GM06990 (cell line): ENCODE measurements around the gene PPP2R1B.

Experiments used
- DNase-seq: peaks from one replicate; pipeline ENCODE4 v3.0.0-alpha.2; 2011; ENCODE audit not compliant: insufficient read length; ENCODE audit errors: extremely low read depth
- H3K27me3 ChIP-seq: replicated peaks from 2 replicates; pipeline ENCODE4 v1.6.0; 2011; ENCODE audit warnings: low read length; ENCODE audit not compliant: control insufficient read depth, insufficient read depth
- H3K36me3 ChIP-seq: 2 replicates; pipeline ENCODE4 v1.5.1; 2011; ENCODE audit warnings: low read length; ENCODE audit not compliant: control insufficient read depth, insufficient read depth
- H3K4me3 ChIP-seq: replicated peaks from 2 replicates; pipeline ENCODE4 v1.5.1; 2011; ENCODE audit warnings: low read depth, mild to moderate bottlenecking, control low read depth, low read length
- TF ChIP-seq, protein P1 (sequence below): IDR thresholded peaks from 2 replicates; pipeline ENCODE4 v1.5.1; 2011; ENCODE audit warnings: low read length, control low read depth, mild to moderate bottlenecking, inconsistent platforms; ENCODE audit not compliant: insufficient read depth, poor library complexity, severe bottlenecking

Gene PPP2R1B

DNA sequence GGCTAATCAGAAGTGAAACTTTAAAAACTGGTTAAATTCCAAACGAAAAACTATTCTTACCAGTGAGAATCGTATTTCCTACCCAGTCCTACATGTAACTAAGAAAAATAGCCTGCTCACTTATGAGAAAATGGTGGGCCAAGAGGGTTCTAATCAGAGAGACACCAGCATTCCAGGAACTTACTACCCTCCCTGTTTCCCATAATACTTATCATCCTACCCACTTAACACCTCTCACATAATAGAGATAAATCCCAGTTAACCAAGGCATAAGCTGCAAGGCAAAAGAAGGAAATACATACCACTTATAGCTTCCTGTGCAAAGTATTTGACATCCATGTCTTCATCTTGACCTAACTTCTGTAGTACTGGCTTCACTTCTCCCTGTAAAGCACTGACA is 24.4 kb downstream of the PPP2R1B start:
- DNase-seq: no peak
- TF ChIP-seq, protein P1, sequence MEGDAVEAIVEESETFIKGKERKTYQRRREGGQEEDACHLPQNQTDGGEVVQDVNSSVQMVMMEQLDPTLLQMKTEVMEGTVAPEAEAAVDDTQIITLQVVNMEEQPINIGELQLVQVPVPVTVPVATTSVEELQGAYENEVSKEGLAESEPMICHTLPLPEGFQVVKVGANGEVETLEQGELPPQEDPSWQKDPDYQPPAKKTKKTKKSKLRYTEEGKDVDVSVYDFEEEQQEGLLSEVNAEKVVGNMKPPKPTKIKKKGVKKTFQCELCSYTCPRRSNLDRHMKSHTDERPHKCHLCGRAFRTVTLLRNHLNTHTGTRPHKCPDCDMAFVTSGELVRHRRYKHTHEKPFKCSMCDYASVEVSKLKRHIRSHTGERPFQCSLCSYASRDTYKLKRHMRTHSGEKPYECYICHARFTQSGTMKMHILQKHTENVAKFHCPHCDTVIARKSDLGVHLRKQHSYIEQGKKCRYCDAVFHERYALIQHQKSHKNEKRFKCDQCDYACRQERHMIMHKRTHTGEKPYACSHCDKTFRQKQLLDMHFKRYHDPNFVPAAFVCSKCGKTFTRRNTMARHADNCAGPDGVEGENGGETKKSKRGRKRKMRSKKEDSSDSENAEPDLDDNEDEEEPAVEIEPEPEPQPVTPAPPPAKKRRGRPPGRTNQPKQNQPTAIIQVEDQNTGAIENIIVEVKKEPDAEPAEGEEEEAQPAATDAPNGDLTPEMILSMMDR: no peak
- H3K27me3 ChIP-seq: no peaks in the 10 kb centered on the region
- H3K36me3 ChIP-seq: peaks cover 10% of the 10 kb centered on the region
- no peak overlapping the region for H3K4me3 ChIP-seq

DNA sequence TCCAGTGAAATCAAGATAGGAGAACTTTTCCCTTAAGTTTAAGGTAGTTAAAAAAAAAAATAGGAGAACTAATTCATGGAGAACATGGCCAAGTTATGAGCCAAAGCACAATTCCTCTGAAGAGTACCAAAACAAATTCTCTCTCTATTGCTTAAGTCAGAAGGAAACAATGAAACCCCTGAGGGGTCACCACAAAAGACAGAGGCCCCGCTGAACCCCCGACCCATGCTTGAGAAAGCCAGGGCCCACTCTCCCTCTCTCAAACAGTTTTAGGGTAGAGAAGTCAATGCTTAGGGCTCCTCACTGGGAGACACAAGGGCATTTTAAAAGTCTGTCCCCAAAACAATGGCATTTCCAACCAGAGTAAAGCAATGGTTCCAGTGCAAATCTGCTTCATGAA is 26.9 kb downstream of the PPP2R1B start:
- no peak for DNase-seq
- Histone ChIP-seq H3K4me3 (no peak overlapping the region), H3K36me3 (peaks cover 8% of the 10 kb centered on the region), H3K27me3 (no peaks in the 10 kb centered on the region)
- TF ChIP-seq, protein P1: no peak

DNA sequence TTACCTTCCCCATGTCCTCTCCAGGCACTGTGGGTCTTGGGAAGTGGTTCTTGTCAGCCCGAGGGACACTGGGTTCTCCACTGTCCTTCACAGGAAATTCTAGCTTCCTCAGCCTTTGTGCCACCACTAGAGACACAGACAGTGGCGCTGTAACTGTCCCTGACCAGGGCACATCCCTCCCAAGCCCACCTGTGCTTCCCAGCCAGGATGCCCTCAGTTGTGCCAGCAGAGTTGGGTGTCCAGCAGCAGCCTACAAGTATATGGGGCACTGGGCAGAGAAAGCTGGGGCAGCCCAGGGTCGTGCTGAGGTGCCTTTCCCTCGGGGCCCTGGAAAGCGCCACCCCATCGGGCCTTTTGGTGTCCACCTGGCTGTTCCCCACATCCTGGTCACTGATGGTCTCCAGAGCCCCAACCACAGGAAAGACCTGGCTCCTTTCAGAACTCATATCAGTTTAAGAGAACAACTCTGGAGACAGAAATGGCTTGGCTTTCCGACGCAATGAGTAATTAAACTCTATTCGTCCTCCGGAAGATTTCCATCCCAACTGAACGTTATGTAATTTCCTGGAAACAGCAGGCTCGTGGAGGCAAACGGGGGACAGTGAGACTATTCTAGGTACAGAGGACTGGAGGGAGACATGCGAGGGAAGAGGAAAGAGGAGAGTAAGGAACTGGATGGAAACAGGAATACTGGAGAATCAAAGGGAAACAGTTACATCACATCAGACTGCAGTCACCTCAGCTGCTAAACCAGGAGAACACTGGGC is 28.6 kb downstream of the PPP2R1B start:
- Histone ChIP-seq H3K4me3 (no peak overlapping the region), H3K36me3 (peaks cover 7% of the 10 kb centered on the region), H3K27me3 (no peaks in the 10 kb centered on the region)
- TF ChIP-seq, protein P1: no peak
- DNase-seq: no peak

DNA sequence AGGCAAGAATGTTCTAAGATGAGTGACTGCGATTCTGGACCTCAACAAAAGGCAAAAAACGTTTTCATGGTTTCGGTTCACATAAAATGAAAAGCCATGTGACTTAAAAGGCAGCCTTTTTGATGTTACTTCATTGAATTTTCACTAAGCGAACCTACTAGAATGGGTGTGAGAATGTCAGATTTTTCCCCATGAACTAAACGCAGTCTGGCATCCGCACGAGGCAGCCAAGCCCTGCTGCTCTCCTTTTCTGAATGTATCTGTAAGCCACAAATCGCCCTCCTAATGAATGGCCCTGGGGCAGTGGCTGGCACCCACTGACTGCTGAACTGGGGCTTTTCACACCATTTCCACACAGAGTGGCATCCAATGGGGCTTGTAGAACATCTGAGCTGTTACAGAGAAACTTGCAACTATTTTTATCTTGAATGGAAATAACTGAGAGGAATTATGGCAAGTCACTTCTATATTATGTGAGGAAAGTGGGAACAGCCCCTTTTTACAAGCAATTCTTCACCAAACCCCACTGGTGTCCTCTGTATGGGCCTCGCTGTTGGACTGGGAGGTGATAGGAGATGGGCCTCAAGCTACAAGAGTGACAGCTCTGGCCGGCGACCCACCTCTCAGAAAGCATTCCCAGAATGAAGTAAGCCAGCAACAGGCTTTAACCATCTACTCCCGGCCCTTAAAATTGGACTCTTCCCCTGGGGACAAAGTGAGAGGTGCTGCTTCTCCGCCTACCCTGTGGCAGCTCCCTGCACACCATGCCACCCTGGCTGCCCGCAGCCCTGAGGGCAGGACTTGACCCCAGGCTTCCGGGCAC is 29.4 kb downstream of the PPP2R1B start:
- TF ChIP-seq, protein P1: no peak
- no peak for DNase-seq
- Histone ChIP-seq H3K36me3 (peaks cover 6% of the 10 kb centered on the region), H3K4me3 (no peak overlapping the region), H3K27me3 (no peaks in the 10 kb centered on the region)

DNA sequence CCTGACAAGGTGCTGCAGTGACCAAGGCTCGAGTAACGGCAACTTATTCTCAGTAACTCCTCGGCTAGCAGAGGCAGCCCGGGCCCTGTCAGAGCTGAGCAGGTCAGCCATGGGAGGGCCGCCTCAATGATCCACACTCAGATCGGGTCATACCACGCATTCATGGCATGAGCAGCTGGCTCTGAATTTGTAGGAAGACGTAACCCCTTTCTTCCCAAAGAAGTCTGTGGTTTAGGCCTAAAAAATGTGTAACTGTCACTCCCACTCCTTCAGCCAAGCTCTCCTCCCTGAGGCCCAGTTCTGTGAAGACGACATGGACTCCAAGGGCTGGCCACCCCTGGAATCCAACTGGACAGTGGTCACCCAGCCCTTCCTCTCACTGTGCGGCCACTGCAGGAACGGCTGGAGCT is 30.0 kb downstream of the PPP2R1B start:
- Histone ChIP-seq H3K27me3 (no peaks in the 10 kb centered on the region), H3K36me3 (peaks cover 5% of the 10 kb centered on the region), H3K4me3 (no peak overlapping the region)
- TF ChIP-seq, protein P1: no peak
- DNase-seq: no peak
